ENCODE measurements around the gene ITGBL1.

The ITGBL1 gene

DNA sequence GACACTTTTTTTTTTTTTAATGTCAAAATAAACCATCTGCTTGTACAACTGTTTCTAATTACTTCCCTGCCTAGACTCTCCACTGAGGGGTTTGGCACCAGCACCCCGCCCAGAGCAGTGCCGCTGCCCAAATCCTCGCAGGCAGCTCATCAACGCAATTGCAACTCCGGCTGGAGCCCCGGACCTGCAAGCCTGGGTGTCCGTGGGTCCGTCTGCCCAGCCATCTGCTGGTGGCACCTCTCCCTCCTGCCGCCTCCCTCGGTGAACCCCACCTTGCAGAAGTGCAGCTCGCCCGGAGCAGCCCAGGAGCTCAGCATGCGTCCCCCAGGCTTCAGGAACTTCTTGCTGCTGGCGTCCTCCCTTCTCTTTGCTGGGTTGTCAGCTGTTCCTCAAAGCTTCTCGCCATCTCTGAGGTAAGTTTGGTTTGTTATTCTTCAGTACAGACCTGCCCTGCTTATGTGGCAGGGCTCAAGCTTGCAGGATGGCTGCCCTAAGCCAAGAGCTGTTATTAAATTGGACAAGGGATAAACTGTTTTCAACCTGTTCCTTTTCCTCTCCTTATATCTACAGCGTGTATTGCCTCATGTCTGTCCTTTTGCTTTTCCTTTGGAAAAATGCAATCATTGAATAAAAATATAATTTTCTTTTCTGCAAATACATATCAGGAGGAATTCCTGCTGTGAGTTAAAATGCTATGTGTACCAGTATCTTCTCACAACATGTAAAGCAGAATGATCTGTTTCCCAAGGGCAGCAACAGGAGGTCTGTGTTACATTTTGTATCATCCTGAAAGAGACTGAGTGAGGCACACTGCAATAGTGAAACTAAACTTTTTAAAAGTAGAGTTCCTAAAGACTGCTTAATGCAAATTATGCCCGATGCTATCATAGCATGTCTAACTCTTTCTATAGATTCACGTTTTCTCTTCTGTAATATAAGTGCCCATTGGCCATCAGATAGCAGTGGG, at the start of gene ITGBL1:
Gene ITGBL1 (plus strand): TSS at position 157 of the 967 bp plus-strand sequence. CDS start 159 bp downstream, at position 316.
- Mint-ChIP-seq H3K9me3 (no peaks in the 10 kb centered on the region), H3K27ac (no peak within 1 kb of the TSS), H3K27me3 (peaks cover 25% of the 10 kb centered on the region), H3K4me1 (peaks cover 5% of the 10 kb centered on the region), H3K4me3 (peak within 1 kb of the TSS; percentile 30), H3K36me3 (no peaks in the 10 kb centered on the region)

- H3K27ac Mint-ChIP-seq: no peak overlapping the region
- no peaks in the 10 kb centered on the region for H3K36me3 Mint-ChIP-seq
- H3K27me3 Mint-ChIP-seq: peaks cover 8% of the 10 kb centered on the region
- no peak overlapping the region for H3K4me3 Mint-ChIP-seq
- H3K9me3 Mint-ChIP-seq: no peaks in the 10 kb centered on the region
- no peaks in the 10 kb centered on the region for H3K4me1 Mint-ChIP-seq
Measured at GRCh38 chr13:101406791-101407190, 45.7 kb upstream of the ITGBL1 start.

DNA sequence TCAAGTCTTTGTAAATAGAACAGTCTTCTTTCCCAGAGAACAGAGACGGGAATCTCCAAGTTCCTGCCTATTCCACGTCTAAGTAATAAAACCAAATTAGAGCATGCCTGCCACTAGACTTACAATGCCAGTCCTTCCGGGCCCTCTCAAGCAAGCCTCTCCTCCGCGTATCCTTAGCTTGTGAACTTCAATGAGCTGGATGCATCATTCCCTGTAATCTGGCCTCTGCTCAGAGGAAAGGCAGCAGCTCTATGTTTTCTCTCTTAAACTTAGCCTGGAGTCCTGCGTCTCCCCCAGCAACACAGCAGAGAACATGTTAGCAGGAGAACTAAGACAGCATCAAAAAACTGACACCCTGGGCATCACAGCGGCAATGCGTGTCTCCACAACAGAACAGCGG, 44.3 kb upstream of the ITGBL1 start:
- H3K27me3 Mint-ChIP-seq: peaks cover 8% of the 10 kb centered on the region
- no peak overlapping the region for H3K27ac Mint-ChIP-seq
- no peaks in the 10 kb centered on the region for H3K36me3 Mint-ChIP-seq
- no peaks in the 10 kb centered on the region for H3K4me1 Mint-ChIP-seq
- no peaks in the 10 kb centered on the region for H3K9me3 Mint-ChIP-seq
- H3K4me3 Mint-ChIP-seq: no peak overlapping the region

DNA sequence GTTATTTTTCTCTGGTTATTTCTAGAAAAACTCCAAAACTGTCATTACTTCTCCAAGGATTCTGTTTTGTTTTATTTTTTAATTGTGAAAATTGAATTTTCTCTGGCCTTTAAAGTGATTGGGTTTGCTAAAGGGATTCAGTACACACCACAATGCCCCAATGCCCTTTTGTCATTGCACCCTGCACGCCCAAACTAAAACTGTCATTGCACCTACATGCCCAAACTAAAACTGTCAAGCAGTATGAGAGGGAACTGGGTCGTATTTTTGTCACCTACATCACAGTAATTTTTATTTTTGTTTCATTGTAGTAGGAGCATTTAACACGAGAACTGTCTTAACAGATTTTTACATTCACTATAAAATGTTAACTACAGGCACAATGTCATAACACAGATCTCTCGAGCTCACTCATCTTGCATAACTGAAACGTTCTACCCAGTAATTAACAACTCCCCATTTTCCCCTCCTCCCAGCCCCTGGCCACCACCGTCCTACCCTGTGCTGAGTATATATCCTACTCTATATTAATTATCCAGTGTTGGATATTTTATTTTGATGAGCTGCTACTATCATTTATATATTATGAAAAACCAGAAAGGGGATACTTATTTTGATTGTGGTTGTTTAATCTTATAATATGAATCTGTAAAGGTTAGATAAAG, 43.4 kb upstream of the ITGBL1 start:
- no peaks in the 10 kb centered on the region for H3K36me3 Mint-ChIP-seq
- no peaks in the 10 kb centered on the region for H3K9me3 Mint-ChIP-seq
- no peak overlapping the region for H3K4me3 Mint-ChIP-seq

GRCh38 chr13:101412076-101412475, 40.4 kb upstream of the ITGBL1 start:
- Mint-ChIP-seq H3K27me3 (peaks cover 13% of the 10 kb centered on the region), H3K4me3 (no peak overlapping the region), H3K36me3 (no peaks in the 10 kb centered on the region)

More for the DNA sequence above, 43.4 kb upstream of the ITGBL1 start:
- no peak overlapping the region for H3K27ac Mint-ChIP-seq
- peaks cover 8% of the 10 kb centered on the region for H3K27me3 Mint-ChIP-seq
- H3K4me1 Mint-ChIP-seq: no peaks in the 10 kb centered on the region

DNA sequence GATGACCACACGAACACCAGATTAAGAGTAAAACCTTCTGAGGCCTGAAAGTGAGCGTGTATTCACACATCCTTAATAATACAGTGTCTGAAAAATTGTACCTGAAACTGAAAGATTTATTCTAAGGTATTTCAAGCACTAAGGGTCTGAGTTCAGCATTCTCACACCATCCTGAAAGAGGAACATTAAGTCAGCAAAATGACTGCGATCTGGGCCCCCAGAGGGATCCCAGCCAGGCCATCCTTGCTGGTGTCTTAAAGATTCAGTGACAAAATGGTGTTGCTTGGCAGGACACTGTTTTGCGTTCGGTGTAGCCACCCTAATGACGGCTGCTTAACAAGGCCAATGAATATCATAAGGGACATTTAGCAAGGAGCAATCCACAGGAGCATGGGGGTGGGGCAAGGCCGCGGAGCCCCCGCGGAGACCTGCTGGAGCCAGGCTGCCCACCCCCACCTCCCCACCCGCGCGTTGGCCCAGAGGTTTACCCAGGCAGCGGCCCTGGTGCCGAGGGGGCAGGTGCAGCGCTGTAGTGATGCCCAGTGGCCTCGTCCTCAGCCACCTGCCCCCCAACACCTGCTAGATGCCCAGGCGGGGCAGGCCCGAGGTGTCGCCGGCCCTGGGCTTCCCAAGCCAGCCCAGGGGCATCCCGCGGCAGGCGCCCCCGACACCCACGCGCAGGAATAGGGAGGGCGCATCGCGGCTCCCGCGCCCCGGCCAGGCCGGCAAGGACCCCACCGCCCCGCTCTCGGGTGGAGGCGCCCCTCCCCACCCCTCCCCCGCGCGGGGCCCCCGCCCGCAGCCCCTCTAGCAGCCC, 36.9 kb upstream of the ITGBL1 start:
- Mint-ChIP-seq H3K27me3 (peaks cover 27% of the 10 kb centered on the region), H3K27ac (no peak overlapping the region), H3K4me3 (no peak overlapping the region)

More at GRCh38 chr13:101412076-101412475, 40.4 kb upstream of the ITGBL1 start:
- no peaks in the 10 kb centered on the region for H3K9me3 Mint-ChIP-seq
- H3K4me1 Mint-ChIP-seq: no peaks in the 10 kb centered on the region
- no peak overlapping the region for H3K27ac Mint-ChIP-seq

GRCh38 chr13:101416181-101417042, 36.1 kb upstream of the ITGBL1 start, which contains the start of gene NALCN:
Gene NALCN (minus strand): TSS chr13:101416508. CDS start chr13:101399126, 17,382 bp downstream.
- Mint-ChIP-seq H3K36me3 (no peaks in the 10 kb centered on the region), H3K9me3 (no peaks in the 10 kb centered on the region), H3K27me3 (peaks cover 29% of the 10 kb centered on the region), H3K27ac (no peak within 1 kb of the TSS), H3K4me3 (peak within 1 kb of the TSS; percentile 51), H3K4me1 (no peaks in the 10 kb centered on the region)

More for the DNA sequence above, 36.9 kb upstream of the ITGBL1 start:
- no peaks in the 10 kb centered on the region for H3K36me3 Mint-ChIP-seq
- H3K4me1 Mint-ChIP-seq: no peaks in the 10 kb centered on the region
- H3K9me3 Mint-ChIP-seq: no peaks in the 10 kb centered on the region

GRCh38 chr13:101417043-101417406, 35.5 kb upstream of the ITGBL1 start:
- no peaks in the 10 kb centered on the region for H3K36me3 Mint-ChIP-seq
- H3K4me3 Mint-ChIP-seq: no peak overlapping the region
- H3K27ac Mint-ChIP-seq: no peak overlapping the region
- H3K4me1 Mint-ChIP-seq: no peaks in the 10 kb centered on the region
- H3K27me3 Mint-ChIP-seq: peaks cover 29% of the 10 kb centered on the region
- H3K9me3 Mint-ChIP-seq: no peaks in the 10 kb centered on the region

GRCh38 chr13:101417501-101417900, 35.0 kb upstream of the ITGBL1 start:
- Mint-ChIP-seq H3K9me3 (no peaks in the 10 kb centered on the region), H3K4me3 (no peak overlapping the region), H3K4me1 (no peaks in the 10 kb centered on the region), H3K27me3 (peaks cover 29% of the 10 kb centered on the region), H3K27ac (no peak overlapping the region), H3K36me3 (no peaks in the 10 kb centered on the region)

DNA sequence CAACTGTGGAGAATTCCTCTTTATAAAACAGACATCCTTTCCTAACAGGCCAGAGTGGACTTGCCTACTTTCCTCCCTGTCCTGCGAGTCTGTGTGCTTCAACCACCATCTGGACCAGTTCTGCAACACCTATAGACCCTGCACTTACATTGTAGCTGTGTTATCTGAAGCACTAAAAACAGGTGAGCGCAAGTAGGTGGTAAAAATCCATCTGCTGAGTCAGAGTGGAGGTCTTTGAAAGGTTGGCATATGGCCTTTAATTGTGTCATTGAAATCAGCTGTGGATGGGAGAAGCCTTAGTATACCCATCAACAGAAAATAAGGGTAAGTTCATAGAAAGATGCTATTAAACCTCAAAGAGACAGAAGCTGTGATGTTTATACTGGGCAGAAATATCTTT, 28.6 kb upstream of the ITGBL1 start:
- no peaks in the 10 kb centered on the region for H3K36me3 Mint-ChIP-seq
- H3K27ac Mint-ChIP-seq: no peak overlapping the region
- no peak overlapping the region for H3K4me3 Mint-ChIP-seq
- peaks cover 12% of the 10 kb centered on the region for H3K27me3 Mint-ChIP-seq
- no peaks in the 10 kb centered on the region for H3K4me1 Mint-ChIP-seq
- H3K9me3 Mint-ChIP-seq: no peaks in the 10 kb centered on the region

- Mint-ChIP-seq H3K9me3 (no peaks in the 10 kb centered on the region), H3K27me3 (peaks cover 6% of the 10 kb centered on the region), H3K4me3 (no peak overlapping the region), H3K27ac (no peak overlapping the region), H3K36me3 (no peaks in the 10 kb centered on the region), H3K4me1 (no peaks in the 10 kb centered on the region)
Measured at GRCh38 chr13:101424381-101425155, 27.9 kb upstream of the ITGBL1 start.

- Mint-ChIP-seq H3K9me3 (no peaks in the 10 kb centered on the region), H3K27me3 (peaks cover 6% of the 10 kb centered on the region), H3K36me3 (no peaks in the 10 kb centered on the region), H3K4me3 (no peak overlapping the region), H3K27ac (no peak overlapping the region), H3K4me1 (no peaks in the 10 kb centered on the region)
Measured at GRCh38 chr13:101425156-101425471, 27.4 kb upstream of the ITGBL1 start.

- no peaks in the 10 kb centered on the region for H3K36me3 Mint-ChIP-seq
- H3K4me3 Mint-ChIP-seq: no peak overlapping the region
- H3K27ac Mint-ChIP-seq: no peak overlapping the region
- H3K4me1 Mint-ChIP-seq: no peaks in the 10 kb centered on the region
- H3K27me3 Mint-ChIP-seq: peaks cover 6% of the 10 kb centered on the region
- no peaks in the 10 kb centered on the region for H3K9me3 Mint-ChIP-seq
Measured at GRCh38 chr13:101425623-101426022, 26.9 kb upstream of the ITGBL1 start.

- H3K27me3 Mint-ChIP-seq: peaks cover 6% of the 10 kb centered on the region
- peaks cover 5% of the 10 kb centered on the region for H3K9me3 Mint-ChIP-seq
- no peak overlapping the region for H3K4me3 Mint-ChIP-seq
- H3K4me1 Mint-ChIP-seq: no peaks in the 10 kb centered on the region
- H3K36me3 Mint-ChIP-seq: no peaks in the 10 kb centered on the region
- no peak overlapping the region for H3K27ac Mint-ChIP-seq
Measured at GRCh38 chr13:101429733-101430132, 22.7 kb upstream of the ITGBL1 start.

Data from activated naive CD4-positive, alpha-beta T cell treated with anti-CD3 and anti-CD28 coated beads, Interleukin-2, amount 50 U/mL, for 24 hours (primary cell).